Loucy (cell line): ENCODE results near the gene COL25A1.

Experiments
- H2AFZ ChIP-seq: fragments of 200-600 bp; sonication (generic); 2 replicates; pipeline ENCODE4 v1.6.0; 2016; ENCODE audit warnings: antibody characterized with exemption, mild to moderate bottlenecking, low read length, moderate library complexity
- H3F3A ChIP-seq: fragments of 200-600 bp; 2 replicates; pipeline ENCODE4 v1.6.0; 2016; ENCODE audit warnings: antibody characterized with exemption, low read depth, mild to moderate bottlenecking
- H3K27me3 ChIP-seq: fragments of 200-600 bp; sonication (generic); 2 replicates; pipeline ENCODE4 v1.6.1; 2014; ENCODE audit warnings: low read length, mild to moderate bottlenecking; ENCODE audit not compliant: insufficient read depth, poor library complexity, severe bottlenecking
- H3K36me3 ChIP-seq: fragments of 200-600 bp; sonication (generic); 2 replicates; pipeline ENCODE4 v1.6.1; 2016; ENCODE audit warnings: low read length; ENCODE audit not compliant: insufficient read depth
- H3K4me1 ChIP-seq: fragments of 200-600 bp; sonication (generic); 2 replicates; pipeline ENCODE4 v1.5.1; 2014; ENCODE audit warnings: low read length, mild to moderate bottlenecking; ENCODE audit not compliant: insufficient read depth, poor library complexity, severe bottlenecking
- H3K4me2 ChIP-seq: fragments of 200-600 bp; sonication (generic); 2 replicates; pipeline ENCODE4 v1.6.0; 2014; ENCODE audit warnings: antibody characterized with exemption, low read length, low read depth, mild to moderate bottlenecking; ENCODE audit not compliant: poor library complexity, severe bottlenecking
- H3K4me3 ChIP-seq: fragments of 200-600 bp; sonication (generic); 2 replicates; pipeline ENCODE4 v1.5.1; 2014; ENCODE audit warnings: low read length, mild to moderate bottlenecking, mixed read lengths; ENCODE audit not compliant: poor library complexity, severe bottlenecking
- H3K79me2 ChIP-seq: fragments of 200-600 bp; sonication (generic); 2 replicates; pipeline ENCODE4 v1.6.1; 2014; ENCODE audit warnings: low read length; ENCODE audit not compliant: insufficient read depth
- H3K9ac ChIP-seq: fragments of 200-600 bp; sonication (generic); 2 replicates; pipeline ENCODE4 v1.6.0; 2014; ENCODE audit warnings: mild to moderate bottlenecking, low read depth, low read length, moderate library complexity; ENCODE audit not compliant: poor library complexity, severe bottlenecking
- H3K9me2 ChIP-seq: fragments of 200-600 bp; sonication (generic); replicated peaks from 2 replicates; pipeline ENCODE4 v1.6.1; 2016; ENCODE audit warnings: low read depth, low read length, mixed read lengths
- H3K9me3 ChIP-seq: fragments of 200-600 bp; sonication (generic); 2 replicates; pipeline ENCODE4 v1.6.1; 2014; ENCODE audit warnings: mild to moderate bottlenecking, antibody characterized with exemption, low read length, low read depth; ENCODE audit not compliant: insufficient read depth
- H4K20me1 ChIP-seq: fragments of 200-600 bp; sonication (generic); 2 replicates; pipeline ENCODE4 v1.6.0; 2014; ENCODE audit warnings: antibody characterized with exemption, low read length, mild to moderate bottlenecking; ENCODE audit not compliant: insufficient read depth, poor library complexity, severe bottlenecking
- CTCF ChIP-seq: fragments of 200-600 bp; sonication (generic); conservative IDR thresholded peaks from 2 replicates; pipeline ENCODE4 v1.5.1; 2014; ENCODE audit warnings: mild to moderate bottlenecking, antibody characterized with exemption, low read length
- EZH2phosphoT487 ChIP-seq: fragments of 200-600 bp; IDR thresholded peaks from 2 replicates; pipeline ENCODE4 v1.6.1; 2018; ENCODE audit warnings: antibody characterized with exemption, mild to moderate bottlenecking, moderate library complexity, borderline replicate concordance

Gene COL25A1

DNA sequence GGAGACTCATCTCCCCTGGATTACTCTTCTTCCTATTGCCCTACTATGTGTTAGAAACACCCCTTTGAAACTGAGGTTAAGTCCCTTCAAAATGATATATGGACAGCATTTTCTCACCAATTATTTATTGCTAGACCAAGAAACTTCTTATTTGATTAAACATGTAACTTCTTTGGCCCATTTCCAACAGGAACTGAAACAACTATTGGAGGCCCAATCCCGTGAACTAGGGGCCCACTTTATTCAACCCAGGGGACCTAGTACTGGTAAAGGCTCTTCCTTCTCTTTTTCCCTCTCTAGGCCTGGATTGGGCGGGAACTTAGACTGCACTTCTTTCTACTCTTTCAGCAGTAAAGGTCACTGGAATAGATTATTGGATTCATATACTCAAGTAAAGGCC, 16.7 kb upstream of the COL25A1 start:
- TF ChIP-seq EZH2phosphoT487 (no peak), CTCF (no peak)
- no peak overlapping the region for H3K4me2 ChIP-seq
- H3K9ac ChIP-seq, result no peak overlapping the region
- H2AFZ ChIP-seq, result no peak overlapping the region
- H3K27me3 ChIP-seq, result no peaks in the 10 kb centered on the region
- H3K36me3 ChIP-seq, result no peaks in the 10 kb centered on the region
- H3K4me1 ChIP-seq, result no peaks in the 10 kb centered on the region
- H3K79me2 ChIP-seq, result no peaks in the 10 kb centered on the region
- no peaks in the 10 kb centered on the region for H3K9me2 ChIP-seq
- H3K4me3 ChIP-seq, result no peak overlapping the region
- no peaks in the 10 kb centered on the region for H4K20me1 ChIP-seq
- no peaks in the 10 kb centered on the region for H3F3A ChIP-seq
- peaks cover 23% of the 10 kb centered on the region; the same call in 1 of the 2 replicates for H3K9me3 ChIP-seq

GRCh38 chr4:109315818-109316217, 13.4 kb upstream of the COL25A1 start:
- Histone ChIP-seq H3K9me3 (peaks cover 22% of the 10 kb centered on the region; the same call in 1 of the 2 replicates), H3K4me3 (no peak overlapping the region), H3K4me1 (no peaks in the 10 kb centered on the region), H3F3A (no peaks in the 10 kb centered on the region), H2AFZ (no peak overlapping the region), H3K36me3 (no peaks in the 10 kb centered on the region), H3K27me3 (no peaks in the 10 kb centered on the region), H4K20me1 (no peaks in the 10 kb centered on the region), H3K79me2 (no peaks in the 10 kb centered on the region), H3K9ac (no peak overlapping the region), H3K4me2 (no peak overlapping the region), H3K9me2 (no peaks in the 10 kb centered on the region)
- TF ChIP-seq CTCF, result 0 out of 2 replicates have a peak, but pooled peaks have one; percentile 25
- TF ChIP-seq EZH2phosphoT487, result no peak

DNA sequence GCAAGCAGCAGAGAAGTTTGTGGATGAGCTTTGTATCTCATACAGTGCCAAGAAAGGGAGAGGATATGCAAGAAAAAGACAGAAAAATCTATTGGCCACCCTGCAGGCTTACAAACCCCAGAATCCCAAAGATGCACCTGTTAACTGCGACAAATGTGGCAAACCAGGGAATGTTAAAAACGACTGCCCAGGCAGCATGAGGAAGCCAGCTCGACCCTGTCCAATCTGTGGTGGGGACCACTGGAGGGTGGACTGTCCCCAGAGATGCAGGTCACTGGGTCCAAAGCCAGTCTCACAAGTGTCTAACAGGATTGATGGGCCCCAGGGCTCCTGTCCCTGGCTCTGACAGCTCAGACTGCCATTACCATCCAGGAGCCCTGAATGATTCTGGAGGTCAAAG, 12.9 kb upstream of the COL25A1 start:
- TF ChIP-seq CTCF (no peak), EZH2phosphoT487 (no peak)
- H3K79me2 ChIP-seq, result no peaks in the 10 kb centered on the region
- H2AFZ ChIP-seq, result no peak overlapping the region
- H3K4me1 ChIP-seq, result no peaks in the 10 kb centered on the region
- peaks cover 2% of the 10 kb centered on the region for H3K27me3 ChIP-seq
- H3K9me3 ChIP-seq, result peaks cover 17% of the 10 kb centered on the region; the same call in 1 of the 2 replicates
- no peak overlapping the region for H3K4me2 ChIP-seq
- no peaks in the 10 kb centered on the region for H3F3A ChIP-seq
- no peak overlapping the region for H3K9ac ChIP-seq
- H4K20me1 ChIP-seq, result no peaks in the 10 kb centered on the region
- no peak overlapping the region for H3K4me3 ChIP-seq
- no peaks in the 10 kb centered on the region for H3K9me2 ChIP-seq
- H3K36me3 ChIP-seq, result no peaks in the 10 kb centered on the region
